Measurements from ENCODE around the gene PRKAG2. TPM values are rescaled to one million over a fixed set of nuclear protein-coding genes. Genes with fewer than 3 reads are reported as not detected.

PRKAG2 gene
- total RNA-seq, 1 experiment from 2014 or later: 23.9 TPM

DNA sequence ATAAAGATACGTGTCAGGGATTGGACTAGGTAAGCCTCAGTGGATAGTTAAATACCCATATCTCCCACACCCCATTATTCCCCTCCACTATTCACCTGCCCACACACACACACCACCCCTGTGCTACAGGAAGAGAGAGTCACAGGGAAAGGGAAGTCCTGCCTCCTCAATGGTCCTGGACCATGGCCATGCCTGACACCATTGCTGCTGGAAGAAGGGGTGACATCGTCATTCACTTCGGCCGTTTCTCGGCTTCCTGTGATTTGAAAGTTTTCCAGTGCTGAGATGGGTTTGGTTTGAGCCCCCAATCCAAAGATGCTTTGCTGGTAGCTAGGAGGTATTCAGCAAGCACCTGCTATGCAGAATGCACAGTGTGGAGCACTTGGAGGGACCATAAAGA lies 18.5 kb downstream of the PRKAG2 start:
- TF ChIP-seq EZH2phosphoT487 (IDR thresholded peaks at IDR 0.05; ENCODE audit: borderline replicate concordance, low read length) (no peak), EZH2 (IDR thresholded peaks at IDR 0.05; ENCODE audit: low read length, unreplicated experiment) (no peak)
- TF ChIP-seq, protein P1, sequence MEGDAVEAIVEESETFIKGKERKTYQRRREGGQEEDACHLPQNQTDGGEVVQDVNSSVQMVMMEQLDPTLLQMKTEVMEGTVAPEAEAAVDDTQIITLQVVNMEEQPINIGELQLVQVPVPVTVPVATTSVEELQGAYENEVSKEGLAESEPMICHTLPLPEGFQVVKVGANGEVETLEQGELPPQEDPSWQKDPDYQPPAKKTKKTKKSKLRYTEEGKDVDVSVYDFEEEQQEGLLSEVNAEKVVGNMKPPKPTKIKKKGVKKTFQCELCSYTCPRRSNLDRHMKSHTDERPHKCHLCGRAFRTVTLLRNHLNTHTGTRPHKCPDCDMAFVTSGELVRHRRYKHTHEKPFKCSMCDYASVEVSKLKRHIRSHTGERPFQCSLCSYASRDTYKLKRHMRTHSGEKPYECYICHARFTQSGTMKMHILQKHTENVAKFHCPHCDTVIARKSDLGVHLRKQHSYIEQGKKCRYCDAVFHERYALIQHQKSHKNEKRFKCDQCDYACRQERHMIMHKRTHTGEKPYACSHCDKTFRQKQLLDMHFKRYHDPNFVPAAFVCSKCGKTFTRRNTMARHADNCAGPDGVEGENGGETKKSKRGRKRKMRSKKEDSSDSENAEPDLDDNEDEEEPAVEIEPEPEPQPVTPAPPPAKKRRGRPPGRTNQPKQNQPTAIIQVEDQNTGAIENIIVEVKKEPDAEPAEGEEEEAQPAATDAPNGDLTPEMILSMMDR (conservative IDR thresholded peaks at IDR 0.05; ENCODE audit: low read depth, low read length): no peak
- Histone ChIP-seq H3K36me3 (ENCODE audit: low read depth, low read length) (no peaks in the 10 kb centered on the region), H3K9me3 (ENCODE audit: low read length) (no peaks in the 10 kb centered on the region), H3K4me3 (ENCODE audit: low read length) (no peak overlapping the region), H3K4me2 (ENCODE audit: low read length) (no peak overlapping the region), H3K27ac (ENCODE audit: low read length) (no peak overlapping the region), H3K79me2 (ENCODE audit: low read length) (no peaks in the 10 kb centered on the region), H3K4me1 (ENCODE audit: insufficient read depth, low read length) (peaks cover 8% of the 10 kb centered on the region; the same call in 1 of the 2 replicates), H4K20me1 (ENCODE audit: low read length) (no peaks in the 10 kb centered on the region), H3K9me2 (replicated peaks; ENCODE audit: low read length) (no peaks in the 10 kb centered on the region), H3K9ac (ENCODE audit: low read length) (no peak overlapping the region), H2AFZ (ENCODE audit: low read length) (no peak overlapping the region), H3K27me3 (ENCODE audit: low read length) (no peaks in the 10 kb centered on the region), H3F3A (ENCODE audit: low read length, unreplicated experiment) (no peaks in the 10 kb centered on the region)
- DNase-seq: no peak
- CTCF ChIA-PET: no interaction called here
- no peak for ATAC-seq
- intact Hi-C loops (cut with micrococcal nuclease): loop anchor here (5.0 kb wide), 1 partner anchor 76 kb away; no protein-coding TSS in a partner anchor
- POLR2A ChIA-PET (ENCODE audit: unreplicated experiment): no interaction called here
- no TSS peak for BruUV-seq (replicated peaks)

DNA sequence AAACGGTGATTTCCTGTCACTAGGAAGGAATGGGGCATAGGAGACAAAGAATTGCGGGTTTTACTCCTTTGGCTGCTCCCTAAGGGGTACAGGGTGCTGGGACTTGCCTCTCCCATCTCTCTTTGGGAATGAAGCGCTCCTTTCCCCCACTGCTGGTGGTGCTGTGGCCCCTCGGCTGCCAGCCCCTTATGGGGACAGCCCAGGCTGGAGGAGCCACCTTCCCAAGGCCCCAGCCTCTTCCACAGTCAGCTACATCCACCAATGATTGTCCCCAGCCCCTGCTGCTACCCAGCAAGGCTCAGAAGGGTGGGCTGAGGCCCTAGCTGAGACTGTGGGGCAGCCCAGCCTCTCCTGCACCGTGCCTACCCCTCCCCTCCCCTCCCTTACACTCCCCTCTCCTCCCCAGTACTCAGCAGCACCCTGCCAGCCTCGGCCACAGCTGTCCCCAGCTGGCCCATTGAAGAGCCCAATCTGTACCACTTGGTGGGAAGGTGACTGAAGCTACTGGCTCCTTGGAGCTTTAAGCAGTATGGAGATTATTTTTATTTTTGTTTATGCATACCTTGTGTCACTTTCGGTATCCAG lies 19.0 kb downstream of the PRKAG2 start:
- no peak overlapping the region for H2AFZ ChIP-seq (ENCODE audit: low read length)
- POLR2A ChIA-PET (ENCODE audit: unreplicated experiment): interaction anchor here (0.6 kb wide), 1 partner anchor 283 kb away, joined by 9 read pairs; no protein-coding TSS in a partner anchor
- no peak overlapping the region for H3K27ac ChIP-seq (ENCODE audit: low read length)
- no peaks in the 10 kb centered on the region for H3K79me2 ChIP-seq (ENCODE audit: low read length)
- no peak for ATAC-seq
- H3F3A ChIP-seq (ENCODE audit: low read length, unreplicated experiment): no peaks in the 10 kb centered on the region
- H3K4me3 ChIP-seq (ENCODE audit: low read length): no peak overlapping the region
- H3K4me1 ChIP-seq (ENCODE audit: insufficient read depth, low read length): peaks cover 8% of the 10 kb centered on the region; the same call in 1 of the 2 replicates
- TF ChIP-seq EZH2 (IDR thresholded peaks at IDR 0.05; ENCODE audit: low read length, unreplicated experiment): no peak
- no peak for TF ChIP-seq EZH2phosphoT487 (IDR thresholded peaks at IDR 0.05; ENCODE audit: borderline replicate concordance, low read length)
- TF ChIP-seq, protein P1 (conservative IDR thresholded peaks at IDR 0.05; ENCODE audit: low read depth, low read length): no peak
- DNase-seq: no peak
- no peaks in the 10 kb centered on the region for H3K27me3 ChIP-seq (ENCODE audit: low read length)
- CTCF ChIA-PET: no interaction called here
- H3K9ac ChIP-seq (ENCODE audit: low read length): no peak overlapping the region
- H3K36me3 ChIP-seq (ENCODE audit: low read depth, low read length): no peaks in the 10 kb centered on the region
- intact Hi-C loops (cut with micrococcal nuclease): loop anchor here (5.0 kb wide), 1 partner anchor 76 kb away; no protein-coding TSS in a partner anchor
- H3K9me2 ChIP-seq (replicated peaks; ENCODE audit: low read length): no peaks in the 10 kb centered on the region
- no peaks in the 10 kb centered on the region for H4K20me1 ChIP-seq (ENCODE audit: low read length)
- BruUV-seq (replicated peaks): no TSS peak
- H3K9me3 ChIP-seq (ENCODE audit: low read length): no peaks in the 10 kb centered on the region
- no peak overlapping the region for H3K4me2 ChIP-seq (ENCODE audit: low read length)

DNA sequence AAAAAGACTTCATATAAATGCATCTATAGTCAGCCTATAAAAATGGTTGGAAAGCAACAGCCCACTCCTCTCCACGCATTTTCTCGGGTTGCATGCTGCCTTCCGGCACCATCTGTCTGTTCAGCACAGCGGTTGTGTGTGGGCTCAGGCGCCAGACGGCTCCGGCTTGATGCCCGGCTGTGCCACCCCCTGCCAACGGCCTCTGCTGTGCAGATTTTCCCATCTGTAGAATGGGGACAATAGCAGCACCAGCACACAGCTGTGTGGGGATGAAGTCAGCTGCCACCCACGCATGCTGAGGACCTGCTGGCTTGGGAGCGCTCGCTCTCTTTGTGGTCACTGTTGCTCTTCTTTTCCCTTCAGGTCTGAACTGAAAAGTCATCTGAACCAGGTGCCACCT lies 19.5 kb downstream of the PRKAG2 start:
- BruUV-seq (replicated peaks): no TSS peak
- DNase-seq: no peak
- CTCF ChIA-PET: no interaction called here

More for the DNA sequence above, 19.5 kb downstream of the PRKAG2 start:
- H3K9ac ChIP-seq (ENCODE audit: low read length): no peak overlapping the region
- no peak overlapping the region for H3K4me2 ChIP-seq (ENCODE audit: low read length)
- H3K4me1 ChIP-seq (ENCODE audit: insufficient read depth, low read length): peaks cover 8% of the 10 kb centered on the region; the same call in 1 of the 2 replicates
- no peaks in the 10 kb centered on the region for H3K9me3 ChIP-seq (ENCODE audit: low read length)
- H2AFZ ChIP-seq (ENCODE audit: low read length): no peak overlapping the region
- H3F3A ChIP-seq (ENCODE audit: low read length, unreplicated experiment): no peaks in the 10 kb centered on the region
- no peaks in the 10 kb centered on the region for H3K27me3 ChIP-seq (ENCODE audit: low read length)
- H3K36me3 ChIP-seq (ENCODE audit: low read depth, low read length): no peaks in the 10 kb centered on the region
- no peak overlapping the region for H3K4me3 ChIP-seq (ENCODE audit: low read length)
- TF ChIP-seq, protein P1 (conservative IDR thresholded peaks at IDR 0.05; ENCODE audit: low read depth, low read length): no peak
- TF ChIP-seq EZH2phosphoT487 (IDR thresholded peaks at IDR 0.05; ENCODE audit: borderline replicate concordance, low read length) (no peak), EZH2 (IDR thresholded peaks at IDR 0.05; ENCODE audit: low read length, unreplicated experiment) (no peak)
- H4K20me1 ChIP-seq (ENCODE audit: low read length): no peaks in the 10 kb centered on the region
- POLR2A ChIA-PET (ENCODE audit: unreplicated experiment): no interaction called here
- H3K79me2 ChIP-seq (ENCODE audit: low read length): no peaks in the 10 kb centered on the region
- intact Hi-C loops (cut with micrococcal nuclease): loop anchor here (5.0 kb wide), 1 partner anchor 75 kb away; no protein-coding TSS in a partner anchor
- no peak for ATAC-seq
- no peaks in the 10 kb centered on the region for H3K9me2 ChIP-seq (replicated peaks; ENCODE audit: low read length)
- no peak overlapping the region for H3K27ac ChIP-seq (ENCODE audit: low read length)

Measured in PC-3 (cell line).